Left lung (tissue), 10 donors: ENCODE data around the gene LAMC3. TPM values are rescaled to one million over a fixed set of nuclear protein-coding genes. Genes with fewer than 3 reads are reported as not detected.
A peak's percentile ranks its signal among the peaks of the same experiment; 100 is the strongest.

ENCODE experiments used
- ATAC-seq: fragments of 200-7000 bp; cut with Tn5 transposase; one replicate; pipeline ENCODE4 v1.9.1; 2020; ENCODE audit warnings: moderate library complexity
- DNase-seq, 4 donors: peaks; one replicate each; pipeline ENCODE4 v3.0.0-alpha.2; 2013 to 2020
- H3K27ac ChIP-seq, 2 donors: fragments of 200-600 bp; sonication (generic) in 1 of 2; one replicate each; pipeline versions ENCODE4 v1.5.0 to v1.8.0; 2020 to 2021
- H3K27me3 ChIP-seq, 2 donors: fragments of 200-600 bp; sonication (generic) in 1 of 2; one replicate each; pipeline versions ENCODE4 v1.5.0 to v1.8.0; 2020 to 2021
- H3K36me3 ChIP-seq, 2 donors: fragments of 200-600 bp; sonication (generic) in 1 of 2; one replicate each; pipeline versions ENCODE4 v1.5.0 to v1.8.0; 2020 to 2021
- H3K4me1 ChIP-seq, 2 donors: fragments of 200-600 bp; one replicate each; pipeline ENCODE4 v1.8.0; 2021
- H3K4me3 ChIP-seq, 2 donors: fragments of 200-600 bp; sonication (generic) in 1 of 2; one replicate each; pipeline versions ENCODE4 v1.5.0 to v1.8.0; 2020 to 2021; ENCODE audit warnings: mild to moderate bottlenecking in 1 of 2
- H3K9me3 ChIP-seq, 2 donors: fragments of 200-600 bp; sonication (generic) in 1 of 2; one replicate each; pipeline versions ENCODE4 v1.5.0 to v1.8.0; 2020 to 2021
- intact Hi-C, 2 donors: fragments of 100-400 bp; cut with DNase I; formaldehyde crosslinking; loops; one replicate each; pipeline versions ENCODE4 v1.11.2 to v1.14.2; 2022
- polyA plus RNA-seq, 6 donors: library from polyadenylated mRNA; unstranded; fragments of 120-200 nt; gene quantifications; one replicate each; pipeline ENCODE4 v1.2.1, GENCODE V29; 2013; ENCODE audit not compliant: insufficient read length in 6 of 6
- total RNA-seq, 2 donors: library from RNA; stranded (reverse); fragmentation: NEBNext Ultra II Directional; extraction: Animal tissue kit (Norgen Biotek cat#: 25700); gene quantifications; one replicate each; pipeline ENCODE4 v1.2.1, GENCODE V29; 2021
- TF ChIP-seq, protein P1 (sequence below), 2 donors: fragments of 200-600 bp; sonication (generic) in 1 of 2; IDR thresholded peaks; one replicate each; pipeline versions ENCODE4 v1.5.0 to v1.8.0; 2021; ENCODE audit warnings: antibody characterized with exemption in 2 of 2
- donor health status: DM: no; HTN: yes; CAD: no.
- donor health status: DM: no; HTN: no; CAD: no.

LAMC3 gene
- total and polyA plus RNA-seq, 8 donors, result 9.2 to 25.5 (median 14.3) TPM

DNA sequence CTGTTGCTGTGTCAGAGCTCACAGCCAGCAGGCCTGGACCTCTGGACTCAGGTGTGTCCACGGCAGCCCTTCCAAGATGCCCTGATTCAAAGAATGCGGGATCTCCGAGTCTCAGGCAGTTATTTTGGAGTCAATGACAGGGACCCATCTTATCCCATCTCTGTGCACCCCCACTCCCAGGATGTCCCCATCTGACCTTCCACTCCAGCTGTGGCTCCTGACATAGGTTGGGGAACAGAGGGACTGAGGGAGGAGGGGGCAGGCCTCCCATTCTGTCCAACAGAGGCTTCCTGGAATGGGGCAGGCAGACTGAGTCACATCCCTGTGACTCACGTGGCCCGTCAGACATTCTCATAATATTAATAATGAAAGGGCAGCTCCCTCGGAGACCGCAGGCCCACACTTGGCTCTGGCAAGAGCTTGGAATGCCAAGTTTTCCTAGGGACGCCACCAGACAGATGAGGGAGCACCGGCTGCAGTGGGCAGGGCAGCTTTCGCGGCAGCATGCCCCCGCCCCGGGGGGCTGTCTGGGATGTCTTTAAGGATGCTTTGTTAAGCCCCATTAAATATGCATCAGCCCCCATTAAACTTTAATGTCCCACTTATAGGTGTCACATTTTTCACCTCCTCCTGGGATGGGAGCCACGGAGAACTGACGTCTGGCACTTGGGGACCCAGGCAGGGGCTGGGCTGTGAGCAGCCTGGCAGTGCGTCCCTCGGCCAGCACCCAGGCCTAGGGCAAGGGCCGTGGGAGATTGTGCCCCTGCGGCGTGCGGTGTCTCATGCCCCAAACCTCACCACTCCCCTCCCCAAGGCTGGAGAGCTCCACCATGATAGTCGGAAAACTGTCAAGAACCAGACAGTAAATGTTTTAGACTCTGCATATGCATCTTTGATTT is 46.3 kb upstream of the LAMC3 start:
- no peak overlapping the region for H3K27ac ChIP-seq
- no peaks in the 10 kb centered on the region for H3K36me3 ChIP-seq
- intact Hi-C loops, result no loop called here
- peak; percentile 87 for ATAC-seq
- no peak overlapping the region for H3K4me3 ChIP-seq
- H3K27me3 ChIP-seq, result peaks cover 0 to 19% of the 10 kb centered on the region in 2 donors
- no peaks in the 10 kb centered on the region for H3K9me3 ChIP-seq
- H3K4me1 ChIP-seq, result peaks cover 3 to 7% of the 10 kb centered on the region in 2 donors
- TF ChIP-seq, protein P1, sequence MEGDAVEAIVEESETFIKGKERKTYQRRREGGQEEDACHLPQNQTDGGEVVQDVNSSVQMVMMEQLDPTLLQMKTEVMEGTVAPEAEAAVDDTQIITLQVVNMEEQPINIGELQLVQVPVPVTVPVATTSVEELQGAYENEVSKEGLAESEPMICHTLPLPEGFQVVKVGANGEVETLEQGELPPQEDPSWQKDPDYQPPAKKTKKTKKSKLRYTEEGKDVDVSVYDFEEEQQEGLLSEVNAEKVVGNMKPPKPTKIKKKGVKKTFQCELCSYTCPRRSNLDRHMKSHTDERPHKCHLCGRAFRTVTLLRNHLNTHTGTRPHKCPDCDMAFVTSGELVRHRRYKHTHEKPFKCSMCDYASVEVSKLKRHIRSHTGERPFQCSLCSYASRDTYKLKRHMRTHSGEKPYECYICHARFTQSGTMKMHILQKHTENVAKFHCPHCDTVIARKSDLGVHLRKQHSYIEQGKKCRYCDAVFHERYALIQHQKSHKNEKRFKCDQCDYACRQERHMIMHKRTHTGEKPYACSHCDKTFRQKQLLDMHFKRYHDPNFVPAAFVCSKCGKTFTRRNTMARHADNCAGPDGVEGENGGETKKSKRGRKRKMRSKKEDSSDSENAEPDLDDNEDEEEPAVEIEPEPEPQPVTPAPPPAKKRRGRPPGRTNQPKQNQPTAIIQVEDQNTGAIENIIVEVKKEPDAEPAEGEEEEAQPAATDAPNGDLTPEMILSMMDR (IDR thresholded peaks at IDR 0.05), result no peak
- peak in 1 of 4 donors; percentile 68 for DNase-seq

DNA sequence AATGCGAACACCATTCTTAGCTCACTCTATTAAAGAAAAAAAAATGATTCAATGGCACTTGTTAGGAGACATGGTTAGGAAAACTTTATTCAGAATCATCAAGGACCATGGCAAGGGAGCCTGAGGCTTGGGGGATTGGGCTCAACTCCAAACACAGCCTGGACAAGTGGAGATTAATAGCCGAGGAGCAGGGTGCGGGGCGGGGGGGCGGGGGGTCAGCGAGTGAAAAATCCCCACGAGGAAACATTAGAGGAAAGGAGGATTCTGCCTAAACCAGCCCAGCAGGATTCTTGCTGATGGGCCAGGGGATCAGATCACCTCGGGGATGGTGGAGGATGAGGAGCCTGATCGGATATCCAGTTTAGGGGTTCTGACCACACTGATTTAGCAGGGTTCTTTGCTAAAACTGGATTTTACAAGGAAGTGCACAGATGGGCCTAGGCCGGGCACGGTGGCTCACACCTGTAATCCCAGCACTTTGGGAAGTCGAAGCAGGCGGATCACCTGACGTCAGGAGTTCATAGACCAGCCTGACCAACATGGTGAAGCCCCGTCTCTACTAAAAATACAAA is 45.6 kb upstream of the LAMC3 start:
- intact Hi-C loops, result no loop called here
- H3K27ac ChIP-seq, result no peak overlapping the region
- H3K9me3 ChIP-seq, result no peaks in the 10 kb centered on the region
- H3K4me1 ChIP-seq, result peaks cover 3 to 7% of the 10 kb centered on the region in 2 donors
- DNase-seq, result no peak
- H3K27me3 ChIP-seq, result peaks cover 0 to 19% of the 10 kb centered on the region in 2 donors
- no peaks in the 10 kb centered on the region for H3K36me3 ChIP-seq
- TF ChIP-seq, protein P1 (IDR thresholded peaks at IDR 0.05), result no peak
- ATAC-seq, result no peak
- H3K4me3 ChIP-seq, result no peak overlapping the region

DNA sequence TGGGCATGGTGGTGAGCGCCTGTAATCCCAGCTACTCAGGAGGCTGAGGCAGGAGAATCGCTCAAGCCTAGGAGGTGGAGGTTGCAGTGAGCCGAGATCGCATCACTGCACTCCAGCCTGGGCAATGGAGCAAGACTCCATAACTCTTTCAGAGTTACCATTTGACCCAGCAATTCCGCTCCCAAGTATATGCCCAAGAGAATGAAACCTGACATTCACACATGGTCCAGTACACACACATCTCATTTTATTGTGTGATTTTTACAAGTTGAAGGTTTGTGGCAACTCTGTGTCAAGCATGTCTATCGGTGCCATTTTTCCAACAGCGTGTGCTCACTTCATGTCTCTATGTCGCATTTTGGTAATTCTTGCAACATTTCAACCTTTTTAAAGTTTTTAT is 45.1 kb upstream of the LAMC3 start:
- intact Hi-C loops, result no loop called here
- no peak for ATAC-seq

DNA sequence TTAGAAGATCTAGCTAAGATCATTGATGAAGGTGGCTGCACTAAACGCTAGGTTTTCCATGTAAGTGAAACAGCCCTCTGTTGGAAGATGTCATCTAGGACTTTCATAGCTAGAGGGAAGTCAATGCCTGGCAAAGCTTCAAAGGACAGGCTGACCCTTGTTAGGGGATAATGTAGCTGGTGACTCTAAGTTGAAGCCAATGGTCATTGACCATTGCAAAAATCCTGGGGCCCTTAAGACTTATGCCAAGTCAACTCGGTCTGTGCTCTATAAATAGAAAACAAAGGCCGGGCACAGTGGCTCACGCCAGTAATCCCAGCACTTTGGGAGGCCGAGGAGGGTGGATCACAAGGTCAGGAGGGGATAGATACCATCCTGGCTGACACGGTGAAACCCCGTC is 43.3 kb upstream of the LAMC3 start:
- Histone ChIP-seq H3K4me3 (no peak overlapping the region), H3K36me3 (no peaks in the 10 kb centered on the region), H3K27ac (no peak overlapping the region), H3K4me1 (peaks cover 3 to 7% of the 10 kb centered on the region in 2 donors), H3K27me3 (peaks cover 0 to 19% of the 10 kb centered on the region in 2 donors), H3K9me3 (no peaks in the 10 kb centered on the region)
- intact Hi-C loops, result no loop called here
- DNase-seq (no peak), ATAC-seq (no peak)
- TF ChIP-seq, protein P1 (IDR thresholded peaks at IDR 0.05), result no peak

More for the DNA sequence above, 45.1 kb upstream of the LAMC3 start:
- Histone ChIP-seq H3K4me3 (no peak overlapping the region), H3K27ac (no peak overlapping the region), H3K9me3 (no peaks in the 10 kb centered on the region), H3K27me3 (peaks cover 0 to 19% of the 10 kb centered on the region in 2 donors), H3K4me1 (peaks cover 3 to 7% of the 10 kb centered on the region in 2 donors), H3K36me3 (no peaks in the 10 kb centered on the region)
- no peak for DNase-seq
- TF ChIP-seq, protein P1 (IDR thresholded peaks at IDR 0.05), result no peak

DNA sequence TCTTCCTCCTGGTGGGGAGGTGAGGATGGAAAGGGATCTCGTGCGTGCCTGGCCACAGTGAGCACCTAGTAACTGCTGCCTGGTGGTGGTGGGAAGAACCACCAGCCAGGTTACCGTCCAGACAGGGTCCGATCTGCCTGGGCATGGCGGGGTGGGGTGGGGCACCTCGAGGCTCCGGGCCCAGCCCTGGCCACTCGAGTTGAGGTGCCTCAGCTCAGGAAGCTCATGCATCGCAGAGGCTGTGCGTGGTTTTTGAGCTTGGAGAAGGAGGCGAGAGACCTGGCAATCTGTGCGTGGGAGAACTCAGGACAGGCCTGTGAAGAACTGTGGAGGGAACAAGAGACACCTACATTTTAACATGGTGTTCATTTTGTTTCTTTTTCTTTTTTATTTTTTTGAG is 38.9 kb upstream of the LAMC3 start:
- TF ChIP-seq, protein P1 (IDR thresholded peaks at IDR 0.05), result no peak
- Histone ChIP-seq H3K36me3 (no peaks in the 10 kb centered on the region), H3K4me1 (no peaks in the 10 kb centered on the region), H3K4me3 (no peak overlapping the region), H3K27me3 (peaks cover 0 to 25% of the 10 kb centered on the region in 2 donors), H3K27ac (no peak overlapping the region), H3K9me3 (no peaks in the 10 kb centered on the region)
- intact Hi-C loops, result no loop called here
- ATAC-seq (no peak), DNase-seq (no peak)
